HG03280 (cell line): ENCODE results near the gene FAM53C.
"Not testable (repeated sequence)": the region's sequence is repeated elsewhere in the genome, so short reads cannot be mapped to it uniquely, and the experiment has no call there.

Source experiments
- ATAC-seq: cut with Tn5 transposase; IDR thresholded peaks from one replicate; pipeline ENCODE4 v1.9.1; 2021; ENCODE audit warnings: mild to moderate bottlenecking, moderate library complexity; ENCODE audit not compliant: unreplicated experiment

FAM53C gene

DNA sequence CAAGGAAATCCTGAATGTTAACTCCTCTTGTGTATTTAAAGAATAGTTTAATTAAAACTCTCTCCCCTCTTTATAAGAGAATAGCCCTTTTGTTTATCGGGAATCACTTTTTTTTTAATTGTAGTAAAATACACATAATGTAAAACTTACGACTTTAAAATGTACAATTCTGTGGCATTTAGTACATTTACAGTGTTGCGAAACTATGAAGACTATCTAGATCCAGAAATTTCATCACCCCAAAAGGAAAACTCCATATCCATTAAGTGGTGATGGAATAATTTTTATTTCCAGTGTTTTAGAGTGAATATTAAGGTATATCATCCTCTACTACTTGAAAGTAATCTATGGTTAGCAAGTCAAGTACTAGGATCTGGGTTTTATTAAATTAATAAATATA, 51.3 kb downstream of the FAM53C start:
- ATAC-seq: no peak

DNA sequence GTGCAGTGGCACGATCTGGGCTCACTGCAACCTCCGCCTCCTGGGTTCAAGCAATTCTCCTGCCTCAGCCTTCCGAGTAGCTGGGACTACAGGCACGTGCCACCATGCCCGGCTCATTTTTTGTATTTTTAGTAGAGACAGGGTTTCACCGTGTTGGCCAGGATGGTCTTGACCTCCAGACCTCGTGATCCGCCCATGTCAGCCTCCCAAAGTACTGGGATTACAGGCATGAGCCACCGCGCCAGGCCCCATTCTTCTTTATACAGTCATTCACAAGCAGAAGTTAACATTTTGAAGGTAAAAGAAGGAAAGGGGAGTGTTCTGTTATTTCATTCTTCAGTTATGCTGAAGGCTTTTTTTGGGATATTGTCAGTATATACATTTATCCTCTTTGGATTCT, 51.8 kb downstream of the FAM53C start:
- not testable (repeated sequence) for ATAC-seq

DNA sequence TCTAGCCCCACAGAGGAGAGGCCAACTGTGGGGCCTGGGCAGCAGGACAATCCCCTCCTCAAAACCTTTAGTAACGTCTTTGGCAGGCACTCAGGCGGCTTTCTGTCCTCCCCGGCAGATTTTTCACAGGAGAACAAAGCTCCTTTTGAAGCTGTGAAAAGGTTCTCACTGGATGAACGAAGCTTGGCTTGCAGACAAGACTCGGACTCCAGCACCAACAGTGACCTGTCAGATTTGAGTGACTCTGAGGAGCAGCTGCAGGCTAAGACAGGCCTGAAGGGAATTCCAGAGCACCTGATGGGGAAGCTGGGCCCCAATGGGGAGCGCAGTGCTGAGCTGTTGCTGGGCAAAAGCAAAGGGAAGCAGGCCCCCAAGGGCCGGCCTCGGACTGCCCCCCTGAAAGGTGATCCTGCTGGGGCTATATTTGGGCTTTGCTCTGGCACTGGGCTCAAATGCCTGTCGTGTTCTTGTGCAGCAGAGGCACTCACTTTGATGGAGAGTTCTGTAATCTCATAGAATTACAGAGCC, 53.9 kb downstream of the FAM53C start:
- no peak for ATAC-seq
